ENCODE results near the gene CNPY4. TPM values are rescaled to one million over a fixed set of nuclear protein-coding genes. Genes with fewer than 3 reads are reported as not detected.
"Not testable (repeated sequence)": the region's sequence is repeated elsewhere in the genome, so short reads cannot be mapped to it uniquely, and the experiment has no call there.

CNPY4 gene
- total and polyA plus RNA-seq, 2 experiments from 2014 or later: 26.2 to 26.9 TPM

DNA sequence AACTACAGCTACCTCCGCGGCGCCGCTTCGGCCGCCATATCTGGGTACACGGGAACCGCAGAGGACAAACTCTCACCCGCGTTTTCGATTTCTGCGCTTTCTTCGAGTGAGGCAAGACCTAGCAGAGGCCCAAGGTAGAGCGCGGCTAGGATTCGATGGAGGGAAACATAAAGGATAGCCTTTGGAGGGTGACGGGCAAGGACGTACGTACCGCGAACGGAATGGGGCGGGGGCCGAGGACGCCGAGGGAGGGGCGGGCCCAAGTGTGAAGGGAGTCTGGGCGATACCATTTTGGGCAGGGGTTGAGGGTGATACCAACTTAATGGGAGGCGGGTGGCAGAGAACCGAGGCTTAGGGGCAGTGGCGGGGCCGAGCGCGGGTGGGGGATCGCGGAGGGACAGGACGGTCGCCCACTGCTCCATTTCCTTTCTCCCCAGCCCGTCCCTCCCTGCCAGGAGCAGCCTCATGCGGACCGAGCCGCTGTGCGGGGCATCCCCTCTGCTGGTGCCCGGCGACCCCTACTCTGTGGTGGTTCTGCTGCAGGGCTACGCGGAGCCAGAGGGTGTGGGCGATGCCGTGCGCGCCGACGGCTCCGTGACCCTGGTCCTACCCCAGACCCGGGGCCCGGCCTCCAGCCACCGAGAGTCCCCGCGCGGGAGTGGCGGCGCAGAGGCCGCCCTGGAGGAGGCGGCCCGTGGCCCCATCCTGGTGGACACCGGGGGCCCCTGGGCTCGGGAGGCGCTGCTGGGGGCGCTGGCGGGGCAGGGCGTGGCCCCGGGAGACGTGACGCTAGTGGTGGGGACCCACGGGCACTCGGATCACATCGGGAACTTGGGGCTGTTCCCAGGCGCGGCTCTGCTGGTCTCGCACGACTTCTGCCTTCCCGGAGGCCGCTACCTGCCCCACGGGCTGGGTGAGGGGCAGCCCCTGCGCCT lies 7.8 kb downstream of the CNPY4 start, which contains the start of gene MBLAC1:
MBLAC1 (plus strand) TSS at position 37 of the 935 bp plus-strand sequence; CDS start at position 466, 429 bp downstream.
- Histone ChIP-seq H3K36me3 (ENCODE audit: low read depth) (no peaks in the 10 kb centered on the region), H2AFZ (peak within 1 kb of the TSS; percentile 95), H3K27me3 (replicated peaks; ENCODE audit: insufficient read depth) (no peaks in the 10 kb centered on the region), H3K4me2 (ENCODE audit: unreplicated experiment) (peak within 1 kb of the TSS; percentile 99), H3K9ac (peak within 1 kb of the TSS; percentile 94), H3K9me3 (ENCODE audit: low read depth) (no peaks in the 10 kb centered on the region), H3K9me2 (ENCODE audit: insufficient read depth) (no peaks in the 10 kb centered on the region), H3K27ac (peak within 1 kb of the TSS; percentile 97), H3F3A (ENCODE audit: insufficient read depth) (peaks cover 4% of the 10 kb centered on the region; the same call in 1 of the 2 replicates), H3K79me2 (ENCODE audit: insufficient read depth) (peaks cover 13% of the 10 kb centered on the region), H3K4me3 (peak within 1 kb of the TSS; percentile 99), H4K20me1 (ENCODE audit: insufficient read depth) (no peaks in the 10 kb centered on the region), H3K4me1 (ENCODE audit: insufficient read depth) (peaks cover 3% of the 10 kb centered on the region; the same call in 1 of the 2 replicates)
- in situ Hi-C loops (cut with MboI): no loop called here
- WGBS, 2 experiments (ENCODE audit: low coverage in 1 of 2, low lambda C conversion rate in 2 of 2, missing lambda C conversion rate in 2 of 2): 0 to 3% methylated on average over 48 to 55 of the region's 85 CpGs
- peak; percentile 95 for DNase-seq
- TF ChIP-seq EZH2 (IDR thresholded peaks at IDR 0.05; ENCODE audit: insufficient read depth, poor library complexity, severe bottlenecking) (no peak), EZH2phosphoT487 (IDR thresholded peaks at IDR 0.05; ENCODE audit: insufficient read depth, low read depth) (no peak)

DNA sequence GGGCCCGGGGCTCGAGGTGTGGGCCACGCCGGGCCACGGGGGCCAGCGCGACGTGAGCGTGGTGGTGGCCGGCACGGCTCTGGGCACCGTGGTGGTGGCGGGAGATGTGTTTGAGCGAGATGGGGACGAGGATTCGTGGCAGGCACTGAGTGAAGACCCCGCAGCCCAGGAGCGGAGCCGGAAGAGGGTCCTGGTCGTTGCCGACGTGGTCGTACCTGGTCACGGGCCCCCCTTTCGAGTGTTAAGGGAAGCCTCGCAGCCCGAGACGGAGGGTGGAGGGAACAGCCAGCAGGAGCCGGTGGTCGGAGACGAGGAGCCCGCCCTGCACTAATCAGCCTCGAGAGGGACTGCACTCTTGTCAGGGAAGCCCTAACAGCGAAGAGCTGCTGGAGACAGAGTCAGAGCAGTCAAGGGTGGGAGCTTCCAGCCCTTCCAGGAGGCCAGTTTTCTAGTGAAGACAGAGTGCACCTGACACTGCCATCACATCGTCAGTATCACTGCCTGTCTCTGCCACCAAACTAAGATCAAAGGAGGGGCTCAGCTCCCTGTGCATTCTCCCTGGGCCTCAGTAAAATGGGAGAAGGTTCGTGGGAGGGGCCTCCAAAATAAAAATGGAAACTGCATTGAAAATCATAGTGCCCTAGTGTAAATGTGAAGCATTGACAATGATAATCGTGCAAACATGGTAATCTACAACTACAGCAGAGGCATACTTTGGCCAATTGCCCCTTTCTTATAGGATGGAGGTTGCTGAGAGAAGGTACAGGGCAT lies 8.6 kb downstream of the CNPY4 start:
- peak overlapping the region; percentile 94 for H3K9ac ChIP-seq
- 6 to 7% methylated on average over 37 of the region's 37 CpGs for WGBS, 2 experiments (ENCODE audit: low coverage in 1 of 2, low lambda C conversion rate in 2 of 2, missing lambda C conversion rate in 2 of 2)
- H2AFZ ChIP-seq: peak overlapping the region; percentile 95
- H3K36me3 ChIP-seq (ENCODE audit: low read depth): no peaks in the 10 kb centered on the region
- no peak for TF ChIP-seq EZH2phosphoT487 (IDR thresholded peaks at IDR 0.05; ENCODE audit: insufficient read depth, low read depth)
- TF ChIP-seq EZH2 (IDR thresholded peaks at IDR 0.05; ENCODE audit: insufficient read depth, poor library complexity, severe bottlenecking): no peak
- peak overlapping the region; percentile 99 for H3K4me2 ChIP-seq (ENCODE audit: unreplicated experiment)
- H3K9me2 ChIP-seq (ENCODE audit: insufficient read depth): no peaks in the 10 kb centered on the region
- peaks cover 3% of the 10 kb centered on the region; the same call in 1 of the 2 replicates for H3K4me1 ChIP-seq (ENCODE audit: insufficient read depth)
- in situ Hi-C loops (cut with MboI): no loop called here
- H4K20me1 ChIP-seq (ENCODE audit: insufficient read depth): no peaks in the 10 kb centered on the region
- no peak overlapping the region for H3K27ac ChIP-seq
- H3K27me3 ChIP-seq (replicated peaks; ENCODE audit: insufficient read depth): no peaks in the 10 kb centered on the region
- peaks cover 4% of the 10 kb centered on the region; the same call in 1 of the 2 replicates for H3F3A ChIP-seq (ENCODE audit: insufficient read depth)
- peaks cover 5% of the 10 kb centered on the region; the same call in 1 of the 2 replicates for H3K79me2 ChIP-seq (ENCODE audit: insufficient read depth)
- H3K9me3 ChIP-seq (ENCODE audit: low read depth): no peaks in the 10 kb centered on the region
- DNase-seq: peak; percentile 43
- H3K4me3 ChIP-seq: peak overlapping the region; percentile 99

DNA sequence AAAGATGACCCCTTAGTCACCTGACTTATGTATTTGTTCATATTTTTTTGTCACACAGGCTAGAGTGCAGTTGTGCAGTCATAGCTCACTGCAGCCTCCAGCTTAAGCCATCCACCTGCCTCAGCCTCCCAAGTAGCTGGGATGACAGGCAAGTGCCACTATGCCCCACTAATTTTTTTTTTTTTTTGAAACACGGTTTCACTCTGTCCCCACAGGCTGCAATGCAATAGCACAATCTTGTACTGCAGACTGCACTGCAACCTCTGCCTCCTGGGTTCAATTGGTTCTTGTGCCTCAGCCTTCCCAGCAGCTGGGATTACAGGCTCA lies 9.2 kb downstream of the CNPY4 start:
- Histone ChIP-seq H3K79me2 (ENCODE audit: insufficient read depth) (peaks cover 5% of the 10 kb centered on the region; the same call in 1 of the 2 replicates), H3K9me3 (ENCODE audit: low read depth) (no peaks in the 10 kb centered on the region), H2AFZ (no peak overlapping the region), H3K27ac (no peak overlapping the region), H3K9me2 (ENCODE audit: insufficient read depth) (no peaks in the 10 kb centered on the region), H3F3A (ENCODE audit: insufficient read depth) (peaks cover 4% of the 10 kb centered on the region; the same call in 1 of the 2 replicates), H3K4me2 (ENCODE audit: unreplicated experiment) (no peak overlapping the region), H3K9ac (no peak overlapping the region), H3K36me3 (ENCODE audit: low read depth) (no peaks in the 10 kb centered on the region), H3K4me3 (no peak overlapping the region), H4K20me1 (ENCODE audit: insufficient read depth) (no peaks in the 10 kb centered on the region), H3K27me3 (replicated peaks; ENCODE audit: insufficient read depth) (no peaks in the 10 kb centered on the region), H3K4me1 (ENCODE audit: insufficient read depth) (peaks cover 3% of the 10 kb centered on the region; the same call in 1 of the 2 replicates)
- WGBS, 2 experiments (ENCODE audit: low coverage in 1 of 2, low lambda C conversion rate in 2 of 2, missing lambda C conversion rate in 2 of 2): 38 to 62% methylated on average over 1 of the region's 1 CpG
- DNase-seq: no peak
- in situ Hi-C loops (cut with MboI): no loop called here
- TF ChIP-seq EZH2phosphoT487 (IDR thresholded peaks at IDR 0.05; ENCODE audit: insufficient read depth, low read depth) (no peak), EZH2 (IDR thresholded peaks at IDR 0.05; ENCODE audit: insufficient read depth, poor library complexity, severe bottlenecking) (no peak)

DNA sequence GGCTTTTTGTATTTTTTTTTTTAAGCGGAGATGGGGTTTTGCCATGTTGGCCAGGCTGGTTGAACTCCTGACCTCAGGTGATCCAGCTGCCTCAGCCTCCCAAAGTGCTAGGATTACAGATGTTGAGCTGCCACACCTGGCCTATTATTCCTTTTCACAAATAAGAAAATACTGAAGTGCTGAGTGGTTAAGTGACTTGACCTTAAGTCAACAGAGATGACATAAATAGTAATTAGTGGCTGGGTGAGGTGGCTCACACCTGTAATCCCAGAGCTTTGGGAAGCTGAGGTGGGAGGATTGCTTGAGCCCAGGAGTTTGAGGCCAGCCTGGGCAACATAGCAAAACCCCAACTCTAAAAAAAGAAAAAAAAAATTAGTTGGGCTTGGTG lies 10.8 kb downstream of the CNPY4 start:
- H4K20me1 ChIP-seq (ENCODE audit: insufficient read depth); DNase-seq; H3K27ac ChIP-seq; H3F3A ChIP-seq (ENCODE audit: insufficient read depth); H3K9ac ChIP-seq; H3K27me3 ChIP-seq (replicated peaks; ENCODE audit: insufficient read depth); H3K36me3 ChIP-seq (ENCODE audit: low read depth); H3K4me2 ChIP-seq (ENCODE audit: unreplicated experiment); H3K9me3 ChIP-seq (ENCODE audit: low read depth); H3K4me3 ChIP-seq; H3K4me1 ChIP-seq (ENCODE audit: insufficient read depth); H2AFZ ChIP-seq; H3K79me2 ChIP-seq (ENCODE audit: insufficient read depth); H3K9me2 ChIP-seq (ENCODE audit: insufficient read depth); in situ Hi-C loops (cut with MboI): not testable (repeated sequence)
- WGBS, 2 experiments (ENCODE audit: low coverage in 1 of 2, low lambda C conversion rate in 2 of 2, missing lambda C conversion rate in 2 of 2): 90 to 100% methylated on average over 1 of the region's 1 CpG
